T-helper 1 cell treated with Interleukin-12 subunit alpha and Interleukin-12 subunit beta and Interleukin-4 antibody, amounts not matched to agents 30 μg/mL and 1 μg/mL, for 36 hours (primary cell): Measurements from ENCODE around the gene FILIP1L.

Experiments used
- H3K27ac Mint-ChIP-seq: one replicate; pipeline ENCODE4 v1.8.0; 2021; ENCODE audit warnings: mild to moderate bottlenecking, mixed read lengths
- H3K27me3 Mint-ChIP-seq: one replicate; pipeline ENCODE4 v1.8.0; 2021; ENCODE audit warnings: low read depth, mixed read lengths
- H3K36me3 Mint-ChIP-seq: one replicate; pipeline ENCODE4 v1.8.0; 2021; ENCODE audit warnings: low read depth, mixed read lengths
- H3K4me1 Mint-ChIP-seq: one replicate; pipeline ENCODE4 v1.8.0; 2021; ENCODE audit warnings: low read depth, mixed read lengths
- H3K4me3 Mint-ChIP-seq: one replicate; pipeline ENCODE4 v1.8.0; 2021; ENCODE audit warnings: mild to moderate bottlenecking, moderate library complexity, mixed read lengths
- H3K9me3 Mint-ChIP-seq: one replicate; pipeline ENCODE4 v1.8.0; 2021; ENCODE audit warnings: mixed read lengths

The FILIP1L gene

DNA sequence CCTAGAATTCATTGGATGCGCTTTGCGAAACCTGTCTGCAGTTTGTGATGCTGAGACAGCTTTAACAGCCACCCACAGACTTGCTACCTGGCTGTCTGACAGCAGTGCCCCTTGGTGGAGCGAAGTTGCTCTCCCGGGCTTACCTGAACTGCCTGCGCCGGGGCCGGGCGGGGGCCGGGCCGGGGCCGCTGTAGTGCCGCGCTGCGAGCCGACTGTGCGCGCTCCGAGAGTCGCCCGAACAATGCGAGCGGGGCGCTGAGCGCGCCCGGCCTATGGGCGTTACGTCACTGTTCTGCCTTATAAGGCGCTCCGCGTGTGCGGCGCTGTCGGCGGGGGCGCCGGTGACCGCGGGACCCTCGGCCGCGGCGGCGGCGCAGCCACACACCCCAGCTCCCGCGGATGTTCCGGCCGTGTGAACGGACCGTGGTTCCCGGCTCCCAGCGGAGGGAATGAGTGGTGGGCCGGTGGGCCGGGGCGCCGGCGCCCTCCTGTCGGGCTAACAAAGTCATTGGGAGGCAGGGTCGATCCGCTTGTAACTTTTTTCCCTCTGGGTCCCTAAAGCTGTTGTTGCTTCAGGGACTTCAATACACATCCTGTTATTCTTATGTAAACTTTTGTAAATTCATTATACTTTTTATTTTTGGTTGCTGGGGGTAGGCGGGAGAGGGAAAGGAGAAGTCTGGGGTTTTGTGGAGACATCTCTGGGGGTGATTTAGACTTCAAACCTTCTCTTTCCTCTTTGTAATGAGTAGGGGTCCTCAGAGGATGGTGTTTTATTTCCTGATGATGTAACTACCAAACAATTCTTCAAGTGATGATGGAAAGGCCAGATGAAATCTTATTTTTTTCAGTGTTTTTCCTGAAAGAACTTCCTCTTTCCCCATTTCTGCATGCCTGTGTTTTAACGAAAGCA is 238.1 kb downstream of the FILIP1L start:
- Mint-ChIP-seq H3K4me3 (peak overlapping the region; percentile 87), H3K9me3 (no peaks in the 10 kb centered on the region), H3K36me3 (peaks cover 8% of the 10 kb centered on the region), H3K27ac (no peak overlapping the region), H3K4me1 (peaks cover 33% of the 10 kb centered on the region), H3K27me3 (peaks cover 35% of the 10 kb centered on the region)

DNA sequence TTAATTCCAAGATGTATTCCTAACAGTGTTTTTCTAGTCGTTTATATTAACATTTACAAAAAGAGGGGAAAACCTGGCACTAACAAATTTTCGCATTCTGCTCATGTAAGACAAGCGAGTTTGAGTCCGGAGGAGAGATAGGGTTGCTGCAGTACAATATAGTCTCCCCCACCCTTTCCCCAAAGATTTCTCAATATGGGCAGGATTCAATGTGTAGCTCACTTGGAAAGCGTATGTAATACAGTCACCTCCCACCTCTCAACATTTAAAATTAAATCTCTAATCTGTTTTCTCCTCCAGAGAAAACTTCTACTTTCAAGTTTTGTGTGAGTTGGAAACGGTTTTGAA is 238.7 kb downstream of the FILIP1L start:
- Mint-ChIP-seq H3K27me3 (peaks cover 35% of the 10 kb centered on the region), H3K9me3 (no peaks in the 10 kb centered on the region), H3K36me3 (peaks cover 12% of the 10 kb centered on the region), H3K27ac (no peak overlapping the region), H3K4me3 (peak overlapping the region; percentile 87), H3K4me1 (peaks cover 33% of the 10 kb centered on the region)

DNA sequence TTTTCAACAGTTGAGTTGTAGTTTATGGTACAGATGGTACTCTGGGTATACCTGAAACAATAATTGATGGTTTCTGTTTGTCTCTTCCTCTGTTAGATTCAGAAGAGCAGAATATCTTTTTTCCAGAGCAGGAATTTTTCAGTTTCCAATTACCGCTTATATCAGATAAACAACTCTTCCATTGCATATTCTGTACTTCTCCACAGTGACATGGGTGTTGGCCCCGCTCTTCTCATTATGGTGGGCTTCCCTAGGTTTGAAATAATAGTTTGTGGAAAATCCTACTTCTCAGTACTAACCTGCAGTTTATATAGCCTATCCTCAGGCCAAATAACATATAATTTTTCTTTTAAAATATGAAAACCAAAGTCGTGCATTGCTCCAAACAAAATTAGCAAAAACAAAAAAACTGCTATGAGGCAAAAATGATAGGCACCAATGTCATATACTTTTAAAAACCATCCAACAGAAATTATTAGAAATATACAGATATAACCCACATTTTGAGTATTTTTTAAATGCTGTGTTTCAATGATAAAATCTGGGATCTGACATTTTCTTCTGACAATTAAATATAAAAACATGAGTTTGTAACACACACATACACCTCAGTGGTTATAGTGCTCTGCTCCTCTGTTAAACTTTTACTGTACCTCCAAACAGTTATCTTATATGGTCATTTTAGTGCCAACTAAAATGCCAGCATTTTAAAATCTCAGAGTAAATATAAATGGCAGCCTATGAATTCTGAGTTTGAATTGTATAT is 239.9 kb downstream of the FILIP1L start:
- Mint-ChIP-seq H3K4me1 (peaks cover 42% of the 10 kb centered on the region), H3K9me3 (no peaks in the 10 kb centered on the region), H3K27me3 (peaks cover 35% of the 10 kb centered on the region), H3K27ac (no peak overlapping the region), H3K4me3 (peak overlapping the region; percentile 41), H3K36me3 (peaks cover 16% of the 10 kb centered on the region)

DNA sequence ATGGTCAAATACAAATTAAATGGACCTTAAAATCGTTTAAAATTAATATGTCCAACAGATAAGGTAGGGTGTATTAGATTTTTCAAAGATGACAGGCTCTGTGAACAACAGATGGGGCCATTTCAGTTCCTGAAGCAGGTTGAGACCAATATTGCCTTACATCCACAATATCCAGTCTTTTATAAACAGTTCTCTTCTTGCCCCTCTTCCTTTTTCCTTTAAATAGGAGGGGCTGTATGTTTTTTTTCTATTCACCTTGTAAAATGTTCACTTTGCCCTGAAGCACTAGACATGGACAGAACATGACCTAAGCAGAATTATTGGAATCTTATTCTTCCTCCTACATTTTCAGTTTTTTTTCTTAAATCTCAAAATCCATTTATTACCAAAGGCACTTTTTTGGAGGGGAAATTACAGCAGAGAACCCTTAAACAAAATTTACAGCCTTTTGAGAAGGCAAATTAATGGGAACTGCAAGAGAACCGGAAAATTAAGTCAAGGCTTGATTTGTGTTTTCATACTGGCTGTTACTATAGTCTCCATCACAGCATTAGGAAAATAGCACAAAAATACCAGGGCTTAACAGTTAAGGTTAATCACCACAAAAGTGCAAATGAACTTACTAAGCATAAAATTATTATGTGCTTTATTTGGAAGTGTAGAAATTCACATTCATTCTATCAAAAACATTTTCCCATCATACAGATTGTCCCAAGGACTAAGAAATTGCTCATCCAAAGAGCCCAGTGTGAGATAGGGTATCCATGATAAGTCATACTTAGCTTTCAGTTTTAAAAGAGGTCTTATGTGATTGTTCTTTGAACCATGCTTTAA is 240.8 kb downstream of the FILIP1L start:
- H3K4me1 Mint-ChIP-seq, result peaks cover 50% of the 10 kb centered on the region
- H3K27me3 Mint-ChIP-seq, result peaks cover 29% of the 10 kb centered on the region
- H3K27ac Mint-ChIP-seq, result no peak overlapping the region
- peaks cover 21% of the 10 kb centered on the region for H3K36me3 Mint-ChIP-seq
- peak overlapping the region; percentile 33 for H3K4me3 Mint-ChIP-seq
- no peaks in the 10 kb centered on the region for H3K9me3 Mint-ChIP-seq

DNA sequence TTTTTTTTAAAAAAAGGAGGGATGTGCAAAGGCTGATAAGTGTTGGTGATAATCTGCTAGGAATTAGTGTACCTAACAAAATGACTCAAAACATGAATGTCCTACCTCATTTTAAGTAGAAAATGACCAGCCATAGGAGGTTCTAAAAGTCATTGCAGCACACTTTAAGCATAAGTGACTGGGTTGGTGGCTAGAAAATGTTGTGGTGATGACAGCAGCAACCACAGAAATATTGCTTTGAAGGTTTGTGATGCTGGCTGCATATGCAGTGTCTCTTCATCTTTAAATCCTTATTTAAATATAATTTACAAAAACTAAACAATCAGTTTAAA is 241.4 kb downstream of the FILIP1L start:
- H3K9me3 Mint-ChIP-seq, result no peaks in the 10 kb centered on the region
- H3K36me3 Mint-ChIP-seq, result peaks cover 21% of the 10 kb centered on the region
- peaks cover 23% of the 10 kb centered on the region for H3K27me3 Mint-ChIP-seq
- H3K4me3 Mint-ChIP-seq, result peak overlapping the region; percentile 75
- peaks cover 55% of the 10 kb centered on the region for H3K4me1 Mint-ChIP-seq
- H3K27ac Mint-ChIP-seq, result peak overlapping the region; percentile 71

DNA sequence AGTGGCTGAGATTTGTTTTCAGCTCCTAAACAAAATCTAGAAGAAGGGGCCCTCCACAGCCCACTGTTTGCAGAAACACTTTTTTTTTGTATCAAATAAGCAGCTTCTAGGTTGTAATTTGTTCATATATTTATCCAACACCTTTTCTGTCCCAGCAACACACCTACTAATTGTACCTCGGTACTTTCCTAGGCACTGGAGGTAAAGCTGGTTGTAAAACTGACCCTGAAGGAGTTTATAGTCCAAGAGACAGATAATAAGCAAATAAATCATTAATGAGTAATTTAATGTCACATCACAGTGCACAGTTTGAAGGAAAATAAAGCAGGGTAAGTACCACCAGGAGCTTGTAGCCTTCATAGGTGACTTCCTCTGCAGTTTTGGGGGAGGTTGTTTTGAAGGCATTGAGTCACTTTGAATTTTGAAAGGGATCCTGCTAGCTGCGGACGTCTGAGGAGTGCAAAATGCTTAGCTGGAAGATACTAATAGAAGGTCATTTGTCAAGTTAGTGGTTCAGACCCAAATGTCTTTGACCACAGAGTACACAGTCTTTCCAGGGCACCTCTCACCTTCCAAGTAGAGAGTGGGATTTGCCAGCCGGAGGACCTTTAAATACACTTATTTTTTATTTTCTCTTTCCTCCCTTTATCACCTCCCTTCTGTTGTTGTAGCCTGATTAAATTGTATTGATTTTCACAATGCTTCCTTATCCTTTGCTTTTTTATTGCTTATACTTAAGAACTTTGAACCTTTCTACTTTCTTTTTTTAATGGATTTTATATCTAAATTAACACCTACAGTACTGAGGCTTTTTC is 242.9 kb downstream of the FILIP1L start:
- Mint-ChIP-seq H3K4me3 (no peak overlapping the region), H3K9me3 (no peaks in the 10 kb centered on the region), H3K4me1 (peaks cover 63% of the 10 kb centered on the region), H3K27me3 (peaks cover 8% of the 10 kb centered on the region), H3K36me3 (peaks cover 21% of the 10 kb centered on the region), H3K27ac (peak overlapping the region; percentile 9)

DNA sequence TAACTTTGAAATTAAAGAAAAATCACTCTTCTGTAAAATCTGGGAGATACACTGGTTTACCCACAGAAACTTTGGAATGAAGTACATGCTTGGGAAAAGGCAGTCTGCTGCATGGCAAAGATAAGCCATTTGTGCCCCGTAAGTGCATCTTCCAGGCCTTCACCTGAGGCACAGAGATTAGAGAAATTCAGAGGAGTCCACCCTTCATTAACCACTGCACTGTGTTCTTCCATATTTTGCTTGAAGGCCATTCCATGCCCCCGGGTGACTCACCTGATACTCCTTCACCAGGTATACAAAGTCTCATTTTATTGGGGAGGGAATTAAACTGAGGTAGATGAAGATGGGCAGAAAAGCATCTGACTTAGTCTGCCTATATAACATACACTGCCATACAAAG is 243.6 kb downstream of the FILIP1L start:
- peaks cover 24% of the 10 kb centered on the region for H3K36me3 Mint-ChIP-seq
- no peak overlapping the region for H3K4me3 Mint-ChIP-seq
- H3K4me1 Mint-ChIP-seq, result peaks cover 68% of the 10 kb centered on the region
- H3K9me3 Mint-ChIP-seq, result no peaks in the 10 kb centered on the region
- H3K27me3 Mint-ChIP-seq, result peaks cover 5% of the 10 kb centered on the region
- H3K27ac Mint-ChIP-seq, result no peak overlapping the region

DNA sequence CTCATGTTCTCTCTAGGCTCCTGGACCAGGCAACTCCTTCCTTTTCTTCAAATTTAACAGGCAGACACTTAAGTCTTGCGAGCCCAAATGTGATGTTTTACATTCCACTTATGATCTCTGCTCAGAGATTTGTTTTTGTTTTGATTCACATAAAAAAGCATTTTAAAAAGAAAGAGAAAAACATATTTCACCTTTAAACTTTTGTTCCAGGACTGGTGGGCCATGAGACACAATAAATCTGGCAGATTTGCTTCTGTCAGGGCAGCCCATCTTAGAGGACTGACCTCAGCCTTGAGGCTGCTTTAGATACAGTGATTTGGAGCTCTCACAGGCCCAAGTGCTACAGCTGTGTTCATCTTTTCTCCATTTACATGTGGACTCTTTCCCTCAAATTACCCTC is 244.7 kb downstream of the FILIP1L start:
- Mint-ChIP-seq H3K9me3 (no peaks in the 10 kb centered on the region), H3K4me3 (no peak overlapping the region), H3K4me1 (peaks cover 71% of the 10 kb centered on the region)

DNA sequence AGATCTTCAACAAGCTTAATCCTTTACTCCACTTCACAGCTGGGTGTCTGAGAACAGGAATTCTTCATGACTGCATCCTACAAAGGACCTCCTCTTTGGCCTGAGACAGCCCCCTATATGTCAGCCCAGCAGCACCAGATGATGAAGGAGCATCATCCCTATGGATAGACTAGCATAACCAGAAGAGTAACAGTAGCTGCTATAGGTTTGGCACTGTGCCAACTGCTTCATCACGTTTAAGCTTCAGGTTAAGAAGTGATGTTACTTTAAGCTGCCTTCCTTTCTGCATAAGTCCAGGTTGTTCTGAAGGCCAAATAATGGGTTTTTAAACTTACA is 246.0 kb downstream of the FILIP1L start:
- H3K4me3 Mint-ChIP-seq, result peak overlapping the region; percentile 63
- H3K27me3 Mint-ChIP-seq, result no peaks in the 10 kb centered on the region
- no peaks in the 10 kb centered on the region for H3K9me3 Mint-ChIP-seq
- peak overlapping the region; percentile 70 for H3K27ac Mint-ChIP-seq
- H3K4me1 Mint-ChIP-seq, result peaks cover 77% of the 10 kb centered on the region
- H3K36me3 Mint-ChIP-seq, result peaks cover 33% of the 10 kb centered on the region

More for the DNA sequence above, 244.7 kb downstream of the FILIP1L start:
- H3K27ac Mint-ChIP-seq, result peak overlapping the region; percentile 8
- peaks cover 26% of the 10 kb centered on the region for H3K36me3 Mint-ChIP-seq
- no peaks in the 10 kb centered on the region for H3K27me3 Mint-ChIP-seq

DNA sequence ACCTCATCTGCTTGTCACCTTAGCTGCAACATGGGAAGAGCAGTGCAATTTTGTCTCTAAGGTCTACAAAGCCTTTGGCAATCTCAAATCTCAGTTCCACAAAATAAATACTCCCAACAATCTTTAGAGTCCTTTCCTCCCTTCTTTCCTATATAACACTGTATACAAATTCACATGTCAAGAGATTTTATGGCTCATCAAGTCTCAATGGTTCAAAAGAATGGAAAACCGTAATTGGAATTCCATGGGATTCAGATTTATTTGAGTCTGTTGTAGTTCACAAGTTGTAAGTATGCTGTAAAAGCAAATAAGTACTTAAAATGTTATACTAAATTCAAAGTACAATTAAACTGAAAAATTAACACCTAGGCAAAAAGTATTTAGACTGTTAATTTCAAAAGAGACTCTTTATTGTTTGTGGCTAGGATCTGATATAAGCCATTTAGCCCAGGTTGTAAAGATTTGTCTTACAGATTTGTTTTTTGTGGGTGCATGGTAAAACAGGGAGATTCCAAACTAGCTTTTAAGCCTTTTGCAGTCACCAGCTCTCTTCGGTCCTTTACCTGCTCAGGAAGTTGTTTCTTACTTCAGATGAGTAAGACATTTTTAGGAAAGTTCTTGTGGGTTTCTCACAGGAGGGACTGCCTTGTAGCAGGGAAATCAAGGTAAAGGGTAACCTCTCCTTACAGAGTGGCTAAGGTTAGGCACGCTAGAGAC is 246.5 kb downstream of the FILIP1L start:
- H3K27ac Mint-ChIP-seq, result peak overlapping the region; percentile 70
- no peaks in the 10 kb centered on the region for H3K9me3 Mint-ChIP-seq
- H3K36me3 Mint-ChIP-seq, result peaks cover 37% of the 10 kb centered on the region
- peak overlapping the region; percentile 63 for H3K4me3 Mint-ChIP-seq
- H3K4me1 Mint-ChIP-seq, result peaks cover 79% of the 10 kb centered on the region
- no peaks in the 10 kb centered on the region for H3K27me3 Mint-ChIP-seq

DNA sequence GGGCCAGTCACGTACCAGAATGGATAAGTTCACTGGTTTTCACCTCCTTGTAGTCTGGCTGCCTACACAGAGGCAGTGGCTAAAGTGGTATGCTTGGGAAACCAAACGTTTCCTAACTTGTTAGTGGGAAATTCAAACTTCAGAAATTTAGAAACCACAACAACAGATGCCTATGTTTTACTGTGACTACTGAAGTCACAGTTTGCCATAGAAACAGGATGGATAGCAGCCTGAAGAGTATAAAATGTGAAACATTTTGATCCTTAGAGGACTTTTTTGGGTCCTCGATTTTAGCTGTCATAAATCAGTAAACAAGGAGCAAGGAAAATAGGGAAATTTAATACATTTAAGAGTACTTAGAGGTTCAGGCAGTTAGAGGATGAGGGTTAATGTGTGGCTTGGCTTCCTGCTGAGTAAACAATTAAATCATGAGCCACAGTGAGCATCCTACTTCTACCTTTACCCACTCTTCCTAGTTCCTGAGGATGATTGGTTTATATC is 248.0 kb downstream of the FILIP1L start:
- H3K4me1 Mint-ChIP-seq, result peaks cover 78% of the 10 kb centered on the region
- H3K36me3 Mint-ChIP-seq, result peaks cover 38% of the 10 kb centered on the region
- peak overlapping the region; percentile 70 for H3K27ac Mint-ChIP-seq
- no peaks in the 10 kb centered on the region for H3K27me3 Mint-ChIP-seq
- peak overlapping the region; percentile 76 for H3K4me3 Mint-ChIP-seq
- H3K9me3 Mint-ChIP-seq, result no peaks in the 10 kb centered on the region

DNA sequence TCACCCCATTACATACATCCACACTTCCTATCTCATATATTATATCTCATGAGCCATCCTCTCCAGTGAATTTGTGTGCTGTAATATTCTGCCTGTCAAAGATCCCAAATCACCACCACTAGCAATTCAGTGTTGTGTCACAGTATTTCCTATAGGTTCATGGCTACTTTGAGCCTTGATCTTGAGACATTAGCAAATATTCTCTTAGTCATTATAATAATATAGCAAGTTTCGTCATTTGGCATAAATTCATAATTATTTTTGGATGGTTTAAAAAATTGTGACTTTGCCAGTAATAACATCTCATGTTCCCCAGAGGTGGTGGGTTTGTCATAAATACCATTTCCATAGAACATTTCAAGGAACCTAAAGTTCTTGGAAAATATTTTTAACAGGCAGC is 249.0 kb downstream of the FILIP1L start:
- no peaks in the 10 kb centered on the region for H3K27me3 Mint-ChIP-seq
- H3K9me3 Mint-ChIP-seq, result no peaks in the 10 kb centered on the region
- H3K27ac Mint-ChIP-seq, result no peak overlapping the region
- H3K4me1 Mint-ChIP-seq, result peaks cover 78% of the 10 kb centered on the region
- peaks cover 35% of the 10 kb centered on the region for H3K36me3 Mint-ChIP-seq
- no peak overlapping the region for H3K4me3 Mint-ChIP-seq

DNA sequence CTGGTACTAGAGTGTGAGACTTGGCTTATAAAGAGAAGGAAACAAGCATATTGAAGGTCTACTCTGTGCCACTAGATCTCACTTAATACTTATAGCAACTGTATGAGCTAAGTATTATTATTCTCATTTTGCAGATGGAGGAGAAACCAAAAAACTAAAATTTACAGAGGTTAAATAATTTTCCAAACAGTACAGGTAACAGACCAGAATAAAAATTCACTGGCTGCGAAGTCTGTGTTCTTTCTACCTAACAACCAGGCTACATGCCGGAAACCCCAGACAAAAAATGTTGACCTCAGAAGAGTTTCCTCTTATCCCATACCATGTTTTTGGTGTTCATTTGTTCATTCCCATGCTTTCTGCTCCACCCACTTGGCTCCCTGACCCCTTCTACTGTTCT is 250.0 kb downstream of the FILIP1L start:
- peaks cover 75% of the 10 kb centered on the region for H3K4me1 Mint-ChIP-seq
- no peaks in the 10 kb centered on the region for H3K27me3 Mint-ChIP-seq
- H3K27ac Mint-ChIP-seq, result peak overlapping the region; percentile 16
- H3K36me3 Mint-ChIP-seq, result peaks cover 40% of the 10 kb centered on the region
- no peak overlapping the region for H3K4me3 Mint-ChIP-seq
- no peaks in the 10 kb centered on the region for H3K9me3 Mint-ChIP-seq
